Naive thymus-derived CD8-positive, alpha-beta T cell (primary cell): Measurements from ENCODE around the gene SSBP2. TPM values are rescaled to one million over a fixed set of nuclear protein-coding genes. Genes with fewer than 3 reads are reported as not detected.

Experiments
- ATAC-seq, 2 donors: fragments of 150-1000 bp; cut with Tn5 transposase in 1 of 2; sonication (Bioruptor Pico), chemical (Tn5 transposase) in 1 of 2; 1 replicate in 1 of 2; 2 replicates in 1 of 2; pipeline ENCODE4 v1.10.0; 2021; ENCODE audit warnings: mild to moderate bottlenecking in 2 of 2, moderate library complexity in 2 of 2
- POLR2A ChIA-PET: fragments of 350-600 bp; sonication (Branson Sonifier 250); formaldehyde crosslinking; loops from one replicate; lab custom pipeline; 2021; ENCODE audit warnings: antibody characterized with exemption; lab: Charles Lee
- DNase-seq, 10 donors: peaks; one replicate each; pipeline versions ENCODE4 v3.0.0 to v3.0.0-alpha.2; 2020 to 2022
- H3K27ac Mint-ChIP-seq, 10 donors: one replicate each; pipeline ENCODE4 v1.8.0; 2020 to 2022; ENCODE audit warnings: mild to moderate bottlenecking in 10 of 10, mixed read lengths in 10 of 10, moderate library complexity in 4 of 10, inconsistent platforms in 1 of 10
- H3K27me3 Mint-ChIP-seq, 5 donors: one replicate each; pipeline ENCODE4 v1.8.0; 2021 to 2022; ENCODE audit warnings: mixed read lengths in 5 of 5
- H3K36me3 Mint-ChIP-seq, 3 donors: one replicate each; pipeline ENCODE4 v1.8.0; 2020 to 2022; ENCODE audit warnings: mixed read lengths in 3 of 3, mild to moderate bottlenecking in 2 of 3, inconsistent platforms in 1 of 3
- H3K4me1 Mint-ChIP-seq, 4 donors: one replicate each; pipeline ENCODE4 v1.8.0; 2021 to 2022; ENCODE audit warnings: mixed read lengths in 4 of 4
- H3K4me3 Mint-ChIP-seq, 10 donors: one replicate each; pipeline ENCODE4 v1.8.0; 2020 to 2022; ENCODE audit warnings: mild to moderate bottlenecking in 10 of 10, mixed read lengths in 10 of 10, moderate library complexity in 6 of 10, inconsistent platforms in 1 of 10
- H3K9me3 Mint-ChIP-seq, 9 donors: one replicate each; pipeline ENCODE4 v1.8.0; 2020 to 2022; ENCODE audit warnings: mixed read lengths in 9 of 9, mild to moderate bottlenecking in 3 of 9, inconsistent platforms in 1 of 9, moderate library complexity in 1 of 9
- polyA plus RNA-seq, 3 donors: library from polyadenylated mRNA; unstranded; fragments of 300-500 nt; fragmentation: Illumina TruSeq; gene quantifications; one replicate each; pipeline ENCODE4 v1.2.3, GENCODE V29; 2021
- total RNA-seq, 8 experiments: library from RNA in 2 of 8; stranded (reverse) in 2 of 8; gene quantifications; one replicate each; pipeline ENCODE4 v1.2.3 and lab custom pipeline; 2021 to 2026

The SSBP2 gene
- total and polyA plus RNA-seq, 5 experiments from 2014 or later: 36.4 to 43.8 (median 40.2) TPM

DNA sequence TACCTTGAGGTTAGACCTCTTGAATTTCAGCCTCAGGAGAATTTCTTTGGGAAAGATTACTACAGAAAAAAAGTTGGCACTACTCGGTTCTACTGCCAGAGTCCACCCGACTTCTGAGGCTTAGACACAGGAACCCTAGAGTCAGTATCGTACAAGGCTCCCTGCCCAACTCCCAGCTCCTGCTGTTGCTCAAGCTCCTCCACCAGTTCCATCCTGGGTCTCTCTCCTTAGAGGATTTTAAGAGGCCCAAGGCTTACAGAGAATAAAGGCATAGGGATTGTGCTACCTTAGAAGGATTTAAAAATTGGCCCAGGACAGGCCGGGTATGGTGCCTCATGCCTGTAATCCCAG is 29.0 kb upstream of the SSBP2 start:
- no peaks in the 10 kb centered on the region for H3K36me3 Mint-ChIP-seq
- DNase-seq: peak in 1 of 10 donors; percentile 28
- peaks cover 11 to 29% (median 24%) of the 10 kb centered on the region in 4 donors for H3K4me1 Mint-ChIP-seq
- peaks cover 0 to 7% (median 0%) of the 10 kb centered on the region in 9 donors for H3K9me3 Mint-ChIP-seq
- POLR2A ChIA-PET: interaction anchor here (1.3 to 3.1 kb wide), 3 partner anchors 8 to 71 kb away, joined by 3 to 21 read pairs (median 11); partner anchors contain the start of gene SSBP2
- H3K27me3 Mint-ChIP-seq: no peaks in the 10 kb centered on the region
- H3K4me3 Mint-ChIP-seq: peak overlapping the region; percentile 76 to 92 (median 88)
- peak; percentile 40 to 72 for ATAC-seq
- H3K27ac Mint-ChIP-seq: peak overlapping the region; percentile 92 to 98 (median 95)

DNA sequence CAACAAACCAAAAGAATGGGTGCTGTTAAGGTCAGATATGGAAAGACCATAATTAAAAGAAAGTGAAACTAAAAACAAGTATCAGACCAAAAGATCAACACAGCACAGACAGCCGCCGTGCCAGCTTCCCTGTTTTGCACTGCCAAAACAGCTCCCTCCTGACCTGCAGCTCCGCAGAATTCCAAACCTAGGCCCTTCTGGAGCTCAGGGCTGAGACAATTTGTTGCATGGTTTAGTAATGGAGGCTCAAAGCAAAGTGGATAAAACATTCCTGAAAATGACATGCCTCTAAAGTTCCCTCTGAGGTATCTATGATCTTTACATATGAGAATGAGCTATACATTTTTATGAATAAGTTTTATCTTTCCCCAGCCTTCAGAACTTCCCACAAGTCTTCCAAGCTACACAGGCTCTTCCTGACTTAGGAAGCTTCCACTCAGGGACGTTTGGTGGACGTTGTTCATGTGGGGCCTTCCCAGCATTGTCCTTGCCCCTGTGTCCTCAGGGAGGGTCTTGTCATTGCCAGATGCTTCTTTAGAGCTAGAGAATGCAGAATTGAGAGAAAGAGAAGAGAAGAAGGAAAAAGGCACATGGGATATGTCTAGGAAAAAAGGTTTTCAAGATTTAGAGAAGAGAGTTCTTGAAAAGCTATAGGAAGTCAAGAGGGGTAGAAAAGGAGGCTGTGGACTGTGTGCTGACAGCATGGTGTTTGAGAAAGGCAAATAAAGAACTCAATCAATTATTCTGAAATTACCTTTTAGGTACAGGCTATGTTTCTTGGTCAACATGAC is 28.4 kb upstream of the SSBP2 start:
- peak overlapping the region; percentile 92 to 98 (median 95) for H3K27ac Mint-ChIP-seq
- no peaks in the 10 kb centered on the region for H3K36me3 Mint-ChIP-seq
- H3K27me3 Mint-ChIP-seq: no peaks in the 10 kb centered on the region
- ATAC-seq (peak; percentile 72 to 76), DNase-seq (peak in 7 of 10 donors; percentile 4 to 53 (median 24))
- peaks cover 11 to 29% (median 24%) of the 10 kb centered on the region in 4 donors for H3K4me1 Mint-ChIP-seq
- POLR2A ChIA-PET: interaction anchor here (0.9 to 3.1 kb wide), 4 partner anchors 8 to 72 kb away, joined by 3 to 21 read pairs (median 7); partner anchors contain the start of gene SSBP2
- peaks cover 0 to 7% (median 0%) of the 10 kb centered on the region in 9 donors for H3K9me3 Mint-ChIP-seq
- H3K4me3 Mint-ChIP-seq: peak overlapping the region; percentile 76 to 92 (median 88)

- DNase-seq: peak in 2 of 10 donors; percentile 1 to 8
- peaks cover 11 to 29% (median 24%) of the 10 kb centered on the region in 4 donors for H3K4me1 Mint-ChIP-seq
- no peaks in the 10 kb centered on the region for H3K27me3 Mint-ChIP-seq
- POLR2A ChIA-PET: interaction anchor here (0.9 to 3.1 kb wide), 3 partner anchors 28 to 73 kb away, joined by 3 to 21 read pairs (median 11); partner anchors contain the start of gene SSBP2
- no peaks in the 10 kb centered on the region for H3K36me3 Mint-ChIP-seq
- H3K4me3 Mint-ChIP-seq: peak overlapping the region; percentile 76 to 92 (median 88)
- H3K9me3 Mint-ChIP-seq: peaks cover 0 to 7% (median 0%) of the 10 kb centered on the region in 9 donors
- peak overlapping the region; percentile 92 to 98 (median 95) for H3K27ac Mint-ChIP-seq
- peak; percentile 39 to 41 for ATAC-seq
Measured at GRCh38 chr5:81778642-81779041, 27.7 kb upstream of the SSBP2 start.

DNA sequence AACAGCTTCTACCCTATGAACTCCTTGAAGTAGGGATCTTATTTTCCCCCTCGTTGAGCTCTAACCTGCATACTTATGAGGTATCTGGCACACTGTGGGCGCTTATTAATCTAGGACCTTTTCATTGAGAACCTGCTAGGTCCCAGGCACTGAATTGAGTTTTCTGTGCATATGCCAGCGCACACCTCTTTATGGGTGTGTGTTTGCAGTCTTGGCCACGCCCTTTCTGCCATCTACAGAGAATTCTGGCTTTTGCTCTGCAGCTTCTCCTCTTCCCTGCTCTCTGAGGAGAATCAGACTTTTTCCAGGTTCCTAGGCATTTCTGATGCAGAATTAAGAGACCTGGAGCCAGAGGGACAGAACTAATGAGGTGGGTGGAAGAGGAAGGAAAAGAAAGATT is 25.4 kb upstream of the SSBP2 start:
- DNase-seq (no peak), ATAC-seq (no peak)
- peaks cover 0 to 7% (median 0%) of the 10 kb centered on the region in 9 donors for H3K9me3 Mint-ChIP-seq
- POLR2A ChIA-PET: no interaction called here
- H3K27me3 Mint-ChIP-seq: no peaks in the 10 kb centered on the region
- H3K4me3 Mint-ChIP-seq: no peak overlapping the region
- peaks cover 0 to 5% (median 0%) of the 10 kb centered on the region in 3 donors for H3K36me3 Mint-ChIP-seq
- H3K27ac Mint-ChIP-seq: no peak overlapping the region
- H3K4me1 Mint-ChIP-seq: peaks cover 7 to 29% (median 24%) of the 10 kb centered on the region in 4 donors

GRCh38 chr5:81774374-81774773 is 23.5 kb upstream of the SSBP2 start:
- H3K36me3 Mint-ChIP-seq: peaks cover 0 to 5% (median 0%) of the 10 kb centered on the region in 3 donors
- H3K27me3 Mint-ChIP-seq: peaks cover 0 to 4% (median 0%) of the 10 kb centered on the region in 5 donors
- no peak for DNase-seq
- no peak for ATAC-seq
- POLR2A ChIA-PET: no interaction called here
- H3K4me3 Mint-ChIP-seq: no peak overlapping the region
- H3K4me1 Mint-ChIP-seq: peaks cover 5 to 19% (median 16%) of the 10 kb centered on the region in 4 donors
- peak overlapping the region in 1 of 10 donors; percentile 16 for H3K27ac Mint-ChIP-seq
- peaks cover 0 to 7% (median 0%) of the 10 kb centered on the region in 9 donors for H3K9me3 Mint-ChIP-seq

GRCh38 chr5:81773574-81773973 is 22.7 kb upstream of the SSBP2 start:
- H3K9me3 Mint-ChIP-seq: peaks cover 0 to 6% (median 0%) of the 10 kb centered on the region in 9 donors
- POLR2A ChIA-PET: no interaction called here
- ATAC-seq: no peak
- H3K27me3 Mint-ChIP-seq: peaks cover 0 to 4% (median 0%) of the 10 kb centered on the region in 5 donors
- H3K4me1 Mint-ChIP-seq: peaks cover 4 to 11% (median 8%) of the 10 kb centered on the region in 4 donors
- H3K4me3 Mint-ChIP-seq: no peak overlapping the region
- peaks cover 0 to 5% (median 0%) of the 10 kb centered on the region in 3 donors for H3K36me3 Mint-ChIP-seq
- no peak overlapping the region for H3K27ac Mint-ChIP-seq
- no peak for DNase-seq

GRCh38 chr5:81773161-81773560 is 22.3 kb upstream of the SSBP2 start:
- no peak for DNase-seq
- POLR2A ChIA-PET: no interaction called here
- no peak for ATAC-seq
- Mint-ChIP-seq H3K27ac (no peak overlapping the region), H3K4me1 (peaks cover under 1 to 7% (median 4%) of the 10 kb centered on the region in 4 donors), H3K27me3 (peaks cover 0 to 4% (median 0%) of the 10 kb centered on the region in 5 donors), H3K9me3 (peaks cover 0 to 2% (median 0%) of the 10 kb centered on the region in 9 donors), H3K4me3 (no peak overlapping the region), H3K36me3 (peaks cover 0 to 5% (median 0%) of the 10 kb centered on the region in 3 donors)

- peaks cover 0 to 5% (median 2%) of the 10 kb centered on the region in 4 donors for H3K4me1 Mint-ChIP-seq
Measured at GRCh38 chr5:81772488-81772887, 21.6 kb upstream of the SSBP2 start.

DNA sequence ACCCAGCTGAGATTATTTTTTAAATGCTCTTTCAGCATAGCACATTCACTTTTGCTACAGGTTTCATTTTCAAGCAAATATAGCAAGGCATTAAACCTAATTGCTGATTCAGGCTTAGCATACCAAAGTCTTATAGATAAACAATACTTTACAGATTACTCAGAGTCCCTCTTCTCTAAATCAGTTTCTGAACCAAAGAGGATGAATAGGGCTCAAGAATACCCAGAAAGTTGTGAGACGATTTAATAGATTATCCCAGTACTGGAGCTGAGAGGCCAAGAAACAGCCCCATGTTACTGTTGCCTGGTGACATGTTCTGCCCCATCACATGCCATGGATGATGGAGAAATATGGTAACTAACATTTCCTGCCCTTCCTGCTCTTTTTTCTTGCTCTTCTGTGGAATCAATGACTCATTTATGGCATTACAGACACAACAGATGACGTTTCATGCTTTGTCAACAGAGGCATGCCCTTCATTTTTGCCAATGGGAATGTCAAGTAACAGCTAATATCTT is 18.1 kb upstream of the SSBP2 start:
- H3K9me3 Mint-ChIP-seq: no peaks in the 10 kb centered on the region
- ATAC-seq (no peak), DNase-seq (no peak)
- no peaks in the 10 kb centered on the region for H3K4me1 Mint-ChIP-seq
- peaks cover 0 to 4% (median 0%) of the 10 kb centered on the region in 5 donors for H3K27me3 Mint-ChIP-seq
- no peak overlapping the region for H3K4me3 Mint-ChIP-seq
- POLR2A ChIA-PET: no interaction called here
- no peak overlapping the region for H3K27ac Mint-ChIP-seq
- H3K36me3 Mint-ChIP-seq: peaks cover 0 to 5% (median 0%) of the 10 kb centered on the region in 3 donors

More at GRCh38 chr5:81772488-81772887, 21.6 kb upstream of the SSBP2 start:
- Mint-ChIP-seq H3K9me3 (no peaks in the 10 kb centered on the region), H3K4me3 (no peak overlapping the region), H3K27ac (no peak overlapping the region), H3K27me3 (peaks cover 0 to 4% (median 0%) of the 10 kb centered on the region in 5 donors), H3K36me3 (peaks cover 0 to 5% (median 0%) of the 10 kb centered on the region in 3 donors)
- POLR2A ChIA-PET: no interaction called here
- ATAC-seq (no peak), DNase-seq (no peak)

- H3K4me1 Mint-ChIP-seq: no peaks in the 10 kb centered on the region
- DNase-seq: no peak
- H3K27ac Mint-ChIP-seq: no peak overlapping the region
- ATAC-seq: no peak
- peaks cover 0 to 4% (median 0%) of the 10 kb centered on the region in 5 donors for H3K27me3 Mint-ChIP-seq
- H3K36me3 Mint-ChIP-seq: peaks cover 0 to 2% (median 0%) of the 10 kb centered on the region in 3 donors
- POLR2A ChIA-PET: no interaction called here
- no peak overlapping the region for H3K4me3 Mint-ChIP-seq
- H3K9me3 Mint-ChIP-seq: no peaks in the 10 kb centered on the region
Measured at GRCh38 chr5:81767938-81768337, 17.0 kb upstream of the SSBP2 start.

DNA sequence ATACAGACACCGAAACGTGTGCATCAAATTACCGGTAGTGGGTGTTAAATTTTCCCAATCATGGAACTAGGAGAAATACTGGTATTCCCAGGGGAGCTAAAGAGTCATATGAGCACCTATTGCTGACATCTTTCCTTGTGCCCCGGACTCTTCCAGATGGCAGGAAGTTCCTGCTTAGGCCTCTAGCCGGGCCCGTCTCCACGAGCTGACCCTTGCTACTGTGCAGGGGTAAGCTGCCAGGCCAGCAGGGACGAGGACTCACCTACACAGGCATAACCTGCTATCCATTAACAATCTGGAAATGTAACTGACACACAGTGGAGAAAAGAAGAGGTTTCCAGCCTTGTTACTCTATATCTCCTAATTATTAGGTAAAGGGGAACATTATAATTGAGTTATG is 16.2 kb upstream of the SSBP2 start:
- H3K4me3 Mint-ChIP-seq: no peak overlapping the region
- no peak for DNase-seq
- no peaks in the 10 kb centered on the region for H3K4me1 Mint-ChIP-seq
- H3K9me3 Mint-ChIP-seq: no peaks in the 10 kb centered on the region
- POLR2A ChIA-PET: no interaction called here
- H3K27ac Mint-ChIP-seq: no peak overlapping the region
- no peak for ATAC-seq
- no peaks in the 10 kb centered on the region for H3K36me3 Mint-ChIP-seq
- H3K27me3 Mint-ChIP-seq: peaks cover 0 to 4% (median 0%) of the 10 kb centered on the region in 5 donors

DNA sequence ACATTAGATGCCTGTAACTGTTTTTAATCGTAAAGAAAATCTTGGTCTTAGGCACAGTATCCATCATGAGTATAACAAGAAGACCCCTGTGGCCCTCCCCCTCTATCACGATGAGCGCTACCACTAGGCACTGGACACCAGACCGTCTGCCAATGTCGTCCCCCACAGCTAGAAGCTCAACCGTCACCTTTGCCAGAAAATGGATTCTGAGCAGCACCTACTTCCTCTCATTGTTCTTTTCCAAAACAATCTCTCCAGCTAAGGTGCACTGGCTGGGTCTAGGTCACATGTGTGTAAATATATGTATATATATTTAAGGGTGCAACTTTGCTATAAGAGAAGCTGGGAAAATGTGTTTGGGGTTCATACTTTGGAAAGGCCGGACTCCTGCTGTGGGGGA is 15.7 kb upstream of the SSBP2 start:
- Mint-ChIP-seq H3K36me3 (no peaks in the 10 kb centered on the region), H3K4me1 (peaks cover 0 to 1% (median 0%) of the 10 kb centered on the region in 4 donors), H3K27ac (no peak overlapping the region), H3K4me3 (no peak overlapping the region), H3K27me3 (peaks cover 0 to 4% (median 0%) of the 10 kb centered on the region in 5 donors), H3K9me3 (no peaks in the 10 kb centered on the region)
- POLR2A ChIA-PET: no interaction called here
- ATAC-seq: no peak
- DNase-seq: no peak
